Astrocyte of the cerebellum (primary cell): ENCODE measurements around the gene DOP1B.

Experiments
- DNase-seq: peaks from one replicate; pipeline ENCODE4 v3.0.0-alpha.2; 2011; ENCODE audit warnings: low read depth
- H3K4me3 ChIP-seq: 2 replicates; pipeline ENCODE4 v1.5.1; 2011; ENCODE audit warnings: mild to moderate bottlenecking, low read depth, low read length, moderate library complexity
- CTCF ChIP-seq: IDR thresholded peaks from 2 replicates; pipeline ENCODE4 v1.5.1; 2012; ENCODE audit warnings: low read length, low read depth, moderate library complexity, mild to moderate bottlenecking; ENCODE audit errors: missing control alignments
- in situ Hi-C: cut with HindIII; loops from 2 replicates; pipeline ENCODE4 v1.10.0; 2017; ENCODE audit warnings: low sequenced_read_pairs

Gene DOP1B

GRCh38 chr21:36171336-36171735 lies 14.7 kb downstream of the DOP1B start:
- no peak for DNase-seq
- TF ChIP-seq CTCF: no peak
- in situ Hi-C loops: no loop called here
- H3K4me3 ChIP-seq: no peak overlapping the region

GRCh38 chr21:36171741-36172331 lies 15.2 kb downstream of the DOP1B start:
- no peak for DNase-seq
- TF ChIP-seq CTCF: no peak
- in situ Hi-C loops: no loop called here
- no peak overlapping the region for H3K4me3 ChIP-seq

- DNase-seq: no peak
- no peak for TF ChIP-seq CTCF
These were observed 18.2 kb downstream of the DOP1B start for GRCh38 chr21:36174780-36175179.

DNA sequence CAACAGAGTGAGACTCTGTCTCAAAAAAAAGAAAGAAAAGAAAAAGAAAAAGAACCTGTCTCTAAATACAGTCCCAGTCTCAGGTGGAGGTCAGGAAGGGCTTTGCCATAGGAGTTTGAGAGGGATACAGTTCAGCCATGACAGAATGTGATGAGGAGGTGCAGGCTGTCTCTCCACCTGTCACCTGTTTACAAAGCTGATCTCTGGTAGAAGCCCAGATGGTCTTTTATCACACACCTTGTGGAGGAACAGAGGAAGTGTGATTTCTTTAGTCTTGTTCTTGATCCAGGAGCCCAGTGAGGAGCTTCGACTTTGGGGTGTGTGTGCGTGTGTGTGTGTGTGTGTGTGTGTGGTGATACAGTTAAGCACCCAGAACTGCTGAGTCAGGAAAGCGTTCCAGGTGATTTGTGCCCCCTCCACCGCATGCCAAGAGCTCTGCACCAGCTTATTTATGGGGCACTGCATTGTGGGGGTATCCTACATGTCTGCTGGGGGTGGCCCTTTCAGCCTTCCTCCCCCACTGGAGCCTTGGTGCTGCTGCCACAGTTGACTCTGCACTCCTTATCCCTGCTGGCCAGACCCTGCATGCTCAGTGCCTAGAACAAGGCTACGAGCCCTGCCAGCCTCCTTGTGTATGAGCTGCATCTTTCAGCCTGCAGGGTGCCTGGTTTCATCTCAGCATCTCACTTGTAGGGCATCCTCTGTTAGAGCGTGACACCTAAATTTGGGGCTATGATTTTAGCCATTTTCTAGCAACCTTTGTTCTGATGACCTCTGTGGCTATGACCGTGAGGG lies 19.3 kb downstream of the DOP1B start:
- no peak for DNase-seq
- in situ Hi-C loops: no loop called here
- no peak overlapping the region for H3K4me3 ChIP-seq
- TF ChIP-seq CTCF: no peak

More at GRCh38 chr21:36174780-36175179, 18.2 kb downstream of the DOP1B start:
- in situ Hi-C loops: no loop called here
- no peak overlapping the region for H3K4me3 ChIP-seq

DNA sequence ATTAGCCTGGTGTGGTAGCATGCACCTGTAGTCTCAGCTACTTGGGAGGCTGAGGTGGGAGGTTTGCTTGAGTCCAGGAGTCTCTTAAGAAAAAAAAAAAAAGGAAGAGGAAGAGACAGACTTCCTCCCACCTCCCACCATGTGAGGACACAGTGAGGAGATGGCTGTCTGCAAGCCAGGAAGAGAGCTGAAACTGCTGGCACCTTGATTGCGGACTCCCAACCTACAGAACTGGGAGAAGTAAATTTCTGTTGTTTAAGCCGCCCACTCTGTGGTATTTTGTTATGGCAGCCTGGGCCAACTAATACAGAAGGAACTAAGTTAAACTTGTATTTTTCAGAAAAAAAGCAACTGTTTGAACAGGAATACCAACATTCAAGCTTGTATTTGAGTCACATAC lies 21.7 kb downstream of the DOP1B start:
- no peak for DNase-seq
- H3K4me3 ChIP-seq: no peak overlapping the region
- TF ChIP-seq CTCF: no peak
- in situ Hi-C loops: no loop called here

GRCh38 chr21:36179145-36179544 lies 22.5 kb downstream of the DOP1B start:
- in situ Hi-C loops: no loop called here
- DNase-seq: no peak
- no peak overlapping the region for H3K4me3 ChIP-seq
- TF ChIP-seq CTCF: no peak
